H1 (cell line): ENCODE results near the gene FAM131C. TPM values are rescaled to one million over a fixed set of nuclear protein-coding genes. Genes with fewer than 3 reads are reported as not detected.
A peak's percentile ranks its signal among the peaks of the same experiment; 100 is the strongest.

ENCODE experiments used
- CTCF ChIA-PET: fragments of 300-600 bp; sonication (Branson Sonifier 250); formaldehyde crosslinking; loops from one replicate; lab custom pipeline; 2021; ENCODE audit not compliant: partially characterized antibody; lab: Charles Lee
- POLR2A ChIA-PET: fragments of 300-600 bp; sonication (Branson Sonifier 250); formaldehyde crosslinking; loops from one replicate; lab custom pipeline; 2021; ENCODE audit warnings: inconsistent platforms; ENCODE audit not compliant: partially characterized antibody; lab: Charles Lee
- DNase-seq, 2 experiments: peaks; one replicate each; pipeline versions ENCODE4 v3.0.0 to v3.0.0-alpha.2; 2010 to 2022; ENCODE audit warnings: low spot score in 2 of 2, low read depth in 1 of 2, mixed read lengths in 1 of 2
- FAIRE-seq: peaks from 2 replicates; lab custom pipeline; 2011; peaks lifted over from hg19 to GRCh38; lab: Jason Lieb, UNC
- H2AFZ ChIP-seq: 2 replicates; pipeline ENCODE4 v1.8.1; 2012; ENCODE audit warnings: low read length, inconsistent platforms
- H2AK5ac ChIP-seq: 2 replicates; pipeline ENCODE4 v1.6.1; 2013; ENCODE audit warnings: low read depth, low read length
- H2BK120ac ChIP-seq: replicated peaks from 2 replicates; pipeline ENCODE3; 2013; ENCODE audit warnings: low read depth, low read length, inconsistent platforms
- H2BK12ac ChIP-seq: 2 replicates; pipeline ENCODE4 v1.6.1; 2013; ENCODE audit warnings: low read depth, low read length
- H2BK15ac ChIP-seq: 2 replicates; pipeline ENCODE4 v1.6.1; 2013; ENCODE audit warnings: low read length
- H2BK20ac ChIP-seq: 2 replicates; pipeline ENCODE4 v1.6.1; 2013; ENCODE audit warnings: low read length
- H2BK5ac ChIP-seq: 2 replicates; pipeline ENCODE4 v1.6.1; 2013; ENCODE audit warnings: low read depth, low read length
- H3K14ac ChIP-seq: 2 replicates; pipeline ENCODE4 v1.6.1; 2013; ENCODE audit warnings: inconsistent platforms; ENCODE audit not compliant: insufficient read length
- H3K18ac ChIP-seq: 2 replicates; pipeline ENCODE4 v1.6.1; 2013; ENCODE audit warnings: low read length; ENCODE audit errors: extremely low read depth
- H3K23ac ChIP-seq: 2 replicates; pipeline ENCODE4 v1.6.1; 2013; ENCODE audit warnings: inconsistent platforms; ENCODE audit not compliant: insufficient read length
- H3K23me2 ChIP-seq: 2 replicates; pipeline ENCODE4 v1.6.1; 2013; ENCODE audit warnings: low read depth, low read length
- H3K27ac ChIP-seq: 2 replicates; pipeline ENCODE4 v1.6.1; 2011; ENCODE audit warnings: low read depth, low read length, inconsistent platforms
- H3K27me3 ChIP-seq, 4 experiments: replicated peaks in 1 of 4; 1 replicate in 1 of 4; 2 replicates in 3 of 4; pipeline versions ENCODE4 v1.6.1 to v1.8.1; 2011 to 2013; ENCODE audit warnings: low read length in 3 of 4, mild to moderate bottlenecking in 3 of 4, inconsistent platforms in 2 of 4, mixed read lengths in 2 of 4, moderate library complexity in 1 of 4; ENCODE audit not compliant: control insufficient read depth in 3 of 4, insufficient read depth in 3 of 4; ENCODE audit errors: extremely low read depth in 1 of 4
- H3K36me3 ChIP-seq, 4 experiments: 2 replicates each; pipeline versions ENCODE4 v1.6.1 to v1.8.1; 2011 to 2013; ENCODE audit warnings: mild to moderate bottlenecking in 4 of 4, low read length in 3 of 4, moderate library complexity in 2 of 4, control low read depth in 1 of 4, inconsistent platforms in 1 of 4; ENCODE audit not compliant: insufficient read depth in 4 of 4, control insufficient read depth in 2 of 4
- H3K4ac ChIP-seq: replicated peaks from 2 replicates; pipeline ENCODE3; 2013; ENCODE audit warnings: low read length, low read depth, mixed read lengths, inconsistent platforms; ENCODE audit not compliant: insufficient read length
- H3K4me1 ChIP-seq, 4 experiments: replicated peaks in 1 of 4; 1 replicate in 1 of 4; 2 replicates in 3 of 4; pipeline versions ENCODE4 v1.6.1 to v1.8.1; 2011 to 2013; ENCODE audit warnings: low read length in 3 of 4, inconsistent platforms in 2 of 4, mixed read lengths in 1 of 4; ENCODE audit not compliant: insufficient read depth in 4 of 4, control insufficient read depth in 3 of 4
- H3K4me2 ChIP-seq, 2 experiments: 2 replicates each; pipeline versions ENCODE4 v1.6.1 to v1.8.1; 2011 to 2013; ENCODE audit warnings: low read depth in 2 of 2, low read length in 2 of 2, control low read depth in 1 of 2, inconsistent platforms in 1 of 2, mild to moderate bottlenecking in 1 of 2; ENCODE audit not compliant: insufficient read depth in 1 of 2
- H3K4me3 ChIP-seq, 4 experiments: fragments of 200-600, 300-600 bp in 1 of 4; sonication (generic), shearing (Covaris generic), sonication (Bioruptor Twin) in 1 of 4; 2 replicates each; pipeline versions ENCODE4 v1.5.1 to v1.8.1; 2011 to 2016; ENCODE audit warnings: low read length in 4 of 4, low read depth in 3 of 4, control low read depth in 2 of 4, inconsistent platforms in 2 of 4, mild to moderate bottlenecking in 2 of 4, mixed read lengths in 1 of 4, moderate library complexity in 1 of 4; ENCODE audit not compliant: insufficient read depth in 2 of 4; ENCODE audit errors: extremely low read depth in 1 of 4
- H3K56ac ChIP-seq: replicated peaks from 2 replicates; pipeline ENCODE3; 2013; ENCODE audit warnings: low read depth, mild to moderate bottlenecking, mixed read lengths, low read length, inconsistent platforms; ENCODE audit not compliant: insufficient read length
- H3K79me1 ChIP-seq: 2 replicates; pipeline ENCODE4 v1.6.1; 2013; ENCODE audit warnings: low read depth, low read length, control low read depth
- H3K79me2 ChIP-seq, 2 experiments: 2 replicates each; pipeline versions ENCODE4 v1.6.1 to v1.8.1; 2012 to 2013; ENCODE audit warnings: low read length in 2 of 2, mild to moderate bottlenecking in 2 of 2, inconsistent platforms in 1 of 2; ENCODE audit not compliant: insufficient read depth in 2 of 2, control insufficient read depth in 1 of 2
- H3K9ac ChIP-seq, 4 experiments: replicated peaks in 1 of 4; 1 replicate in 1 of 4; 2 replicates in 3 of 4; pipeline versions ENCODE4 v1.6.1 to v1.8.1; 2011 to 2013; ENCODE audit warnings: low read depth in 3 of 4, low read length in 3 of 4, control low read depth in 2 of 4, mild to moderate bottlenecking in 2 of 4, moderate library complexity in 2 of 4, inconsistent platforms in 1 of 4; ENCODE audit errors: extremely low read depth in 1 of 4
- H3K9me3 ChIP-seq, 2 experiments: 2 replicates each; pipeline versions ENCODE4 v1.6.1 to v1.8.1; 2012 to 2013; ENCODE audit warnings: mild to moderate bottlenecking in 2 of 2, moderate library complexity in 2 of 2, control low read depth in 1 of 2, inconsistent platforms in 1 of 2, low read depth in 1 of 2, low read length in 1 of 2, mixed read lengths in 1 of 2; ENCODE audit not compliant: insufficient read depth in 2 of 2
- H4K20me1 ChIP-seq, 2 experiments: replicated peaks in 1 of 2; 2 replicates each; pipeline versions ENCODE3 to v1.8.1; 2011 to 2013; ENCODE audit warnings: inconsistent platforms in 2 of 2, low read length in 2 of 2, mild to moderate bottlenecking in 1 of 2; ENCODE audit not compliant: insufficient read depth in 2 of 2, control insufficient read depth in 1 of 2
- H4K5ac ChIP-seq: 2 replicates; pipeline ENCODE4 v1.6.1; 2013; ENCODE audit warnings: low read length, low read depth, mixed read lengths, inconsistent platforms; ENCODE audit not compliant: insufficient read length
- H4K8ac ChIP-seq: 2 replicates; pipeline ENCODE4 v1.8.0; 2013; ENCODE audit warnings: mild to moderate bottlenecking, moderate library complexity, low read length, inconsistent platforms; ENCODE audit not compliant: insufficient read depth; ENCODE audit errors: extremely low read depth
- H4K91ac ChIP-seq: replicated peaks from 2 replicates; pipeline ENCODE3; 2013; ENCODE audit warnings: low read length, mixed read lengths, inconsistent platforms; ENCODE audit not compliant: insufficient read length
- CEBPB ChIP-seq: IDR thresholded peaks from 2 replicates; pipeline ENCODE4 v1.6.1; 2012; ENCODE audit warnings: low read depth, low read length
- GABPA ChIP-seq: IDR thresholded peaks from 2 replicates; pipeline ENCODE4 v1.6.1; 2011; ENCODE audit warnings: mild to moderate bottlenecking, low read length, moderate library complexity, borderline replicate concordance; ENCODE audit not compliant: insufficient read depth
- KDM4A ChIP-seq: IDR thresholded peaks from one replicate; pipeline ENCODE4 v1.7.1; 2012; ENCODE audit warnings: low read depth, mild to moderate bottlenecking, moderate library complexity, low read length, inconsistent platforms; ENCODE audit not compliant: severe bottlenecking
- RAD21 ChIP-seq, 2 experiments: IDR thresholded peaks in 1 of 2; conservative IDR thresholded peaks in 1 of 2; 2 replicates each; pipeline ENCODE4 v1.6.1; 2011; ENCODE audit warnings: low read depth in 2 of 2, low read length in 2 of 2, improper control_type of control experiment in 1 of 2, inconsistent platforms in 1 of 2, mild to moderate bottlenecking in 1 of 2, moderate library complexity in 1 of 2
- SIN3A ChIP-seq, 2 experiments: IDR thresholded peaks in 1 of 2; conservative IDR thresholded peaks in 1 of 2; 2 replicates each; pipeline ENCODE4 v1.6.1; 2011 to 2012; ENCODE audit warnings: low read length in 2 of 2, improper control_type of control experiment in 1 of 2, low read depth in 1 of 2, mild to moderate bottlenecking in 1 of 2
- SRF ChIP-seq: IDR thresholded peaks from 2 replicates; pipeline ENCODE4 v1.6.1; 2011; ENCODE audit warnings: mild to moderate bottlenecking, low read depth, low read length, moderate library complexity
- TAF1 ChIP-seq: IDR thresholded peaks from 2 replicates; pipeline ENCODE4 v1.6.1; 2011; ENCODE audit warnings: mild to moderate bottlenecking, low read depth, low read length
- TEAD4 ChIP-seq: IDR thresholded peaks from 2 replicates; pipeline ENCODE4 v1.6.1; 2012; ENCODE audit warnings: low read depth, low read length, inconsistent platforms, mixed read lengths
- WGBS, 2 experiments: shearing (Covaris generic) in 1 of 2; methylation state at CpG; one replicate each; pipeline versions ENCODE4 v1.1.6 to v1.1.7; 2013 to 2015; ENCODE audit warnings: low lambda C conversion rate in 2 of 2, mixed read lengths in 2 of 2, inconsistent platforms in 1 of 2, low coverage in 1 of 2, missing lambda C conversion rate in 1 of 2; ENCODE audit not compliant: insufficient replicate concordance in 2 of 2, insufficient coverage in 1 of 2, insufficient read length in 1 of 2; ENCODE audit errors: extremely low coverage in 1 of 2, missing lambda C conversion rate in 1 of 2; 5-methylcytosine and 5-hydroxymethylcytosine counted together
- polyA plus RNA-seq, 7 experiments: library from polyadenylated mRNA; depleted of rRNA in 3 of 7; stranded (reverse) in 5 of 7; unstranded in 2 of 7; fragments of >200 nt in 5 of 7; fragments of 200-250 nt in 2 of 7; gene quantifications; 1 replicate in 5 of 7; 2 replicates in 1 of 7; 4 replicates in 1 of 7; pipeline versions ENCODE4 v1.2.1 to v1.2.3, GENCODE V29; 2011 to 2013; ENCODE audit warnings: missing spikeins in 2 of 7, mixed read lengths in 2 of 7
- total RNA-seq: library from RNA; stranded (reverse); fragmentation: NEBNext Ultra II Directional; extraction: Animal tissue kit (Norgen Biotek cat#: 25700); gene quantifications from 2 replicates; pipeline ENCODE4 v1.2.1, GENCODE V29; 2021
- TF ChIP-seq, protein P1 (sequence below): IDR thresholded peaks from 2 replicates; pipeline ENCODE4 v1.6.1; 2011; ENCODE audit warnings: low read length, improper control_type of control experiment

Gene FAM131C
- total and polyA plus RNA-seq, 2 of the 8 experiments (the other 6 are each of a cell fraction or from before 2014, with no cell fraction given): 0.73 to 0.78 TPM

DNA sequence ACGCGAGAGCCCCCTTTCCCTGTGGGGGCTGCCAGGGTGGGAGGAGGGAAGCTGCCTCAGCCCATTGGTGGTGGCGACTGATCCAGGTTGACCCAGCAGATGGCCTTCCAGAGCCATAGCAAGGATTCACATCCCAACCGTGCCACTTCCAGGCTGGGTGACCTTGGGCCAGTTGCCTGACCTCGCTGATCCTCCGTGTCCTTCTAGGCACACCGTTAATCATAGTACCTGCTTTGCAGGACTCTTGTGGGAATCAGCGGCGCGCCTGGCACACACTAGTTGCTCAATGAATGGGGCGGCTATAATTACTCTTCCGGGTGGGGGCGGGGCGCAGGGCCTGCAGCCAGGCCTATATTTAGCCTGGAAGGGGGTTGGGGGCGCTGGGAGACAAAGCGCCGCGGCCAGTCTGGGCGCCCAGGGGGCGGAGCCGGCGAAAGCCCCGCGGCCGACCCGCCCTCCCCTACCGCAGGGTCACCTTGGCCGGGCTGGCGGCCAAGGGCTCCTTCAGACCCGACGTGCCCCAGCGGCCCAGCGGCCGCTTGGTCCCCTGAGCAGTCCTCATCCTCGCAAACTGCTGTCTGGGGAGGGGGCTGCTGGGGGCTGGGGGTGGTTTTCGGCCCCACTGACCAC, 60.7 kb downstream of the FAM131C start:
- no peak for FAIRE-seq
- peak overlapping the region; percentile 74 for H3K27ac ChIP-seq
- POLR2A ChIA-PET: interaction anchor here (0.8 to 2.7 kb wide), 11 partner anchors 9 to 86 kb away, joined by 3 to 13 read pairs (median 3); partner anchors contain the start of genes CLCNKA, SRARP and ZBTB17
- peak; percentile 42 to 56 for TF ChIP-seq RAD21 (IDR thresholded peaks at IDR 0.05 in 1 of 2, conservative IDR thresholded peaks at IDR 0.05 in 1 of 2; ENCODE audit: low read depth in 2 of 2, low read length in 2 of 2)
- TF ChIP-seq TAF1: 0 out of 2 replicates have a peak, but pooled peaks have one; percentile 71
- peak; percentile 50; the same call in 1 of the 2 replicates for TF ChIP-seq SRF
- TF ChIP-seq, protein P1, sequence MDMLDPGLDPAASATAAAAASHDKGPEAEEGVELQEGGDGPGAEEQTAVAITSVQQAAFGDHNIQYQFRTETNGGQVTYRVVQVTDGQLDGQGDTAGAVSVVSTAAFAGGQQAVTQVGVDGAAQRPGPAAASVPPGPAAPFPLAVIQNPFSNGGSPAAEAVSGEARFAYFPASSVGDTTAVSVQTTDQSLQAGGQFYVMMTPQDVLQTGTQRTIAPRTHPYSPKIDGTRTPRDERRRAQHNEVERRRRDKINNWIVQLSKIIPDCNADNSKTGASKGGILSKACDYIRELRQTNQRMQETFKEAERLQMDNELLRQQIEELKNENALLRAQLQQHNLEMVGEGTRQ: no peak
- no peak for TF ChIP-seq TEAD4
- peak; percentile 51 for TF ChIP-seq CEBPB
- TF ChIP-seq KDM4A: no peak
- TF ChIP-seq SIN3A (conservative IDR thresholded peaks at IDR 0.05 in 1 of 2, IDR thresholded peaks at IDR 0.05 in 1 of 2; ENCODE audit: low read depth in 1 of 2, low read length in 2 of 2): 0 out of 4 replicates have a peak, but pooled peaks of 1 of the 2 experiments have one; percentile 6
- no peak for TF ChIP-seq GABPA

More for the DNA sequence above, 60.7 kb downstream of the FAM131C start:
- H4K91ac ChIP-seq: peak overlapping the region; percentile 91
- H3K18ac ChIP-seq: peak overlapping the region; percentile 84
- no peaks in the 10 kb centered on the region; a peak in 1 of 7 replicates for H3K27me3 ChIP-seq
- no peaks in the 10 kb centered on the region; the same call in 1 of the 2 replicates for H3K23me2 ChIP-seq
- CTCF ChIA-PET: interaction anchor here (0.9 to 8.9 kb wide), 13 partner anchors 8 to 221 kb away, joined by 3 to 74 read pairs (median 4); partner anchors contain the start of genes CLCNKA, FAM131C and HSPB7
- peak overlapping the region; percentile 95; the same call in 1 of the 2 replicates for H2BK5ac ChIP-seq
- H2BK120ac ChIP-seq: peak overlapping the region; percentile 21
- DNase-seq: peak; percentile 64 to 87
- H3K79me1 ChIP-seq: no peaks in the 10 kb centered on the region
- H3K56ac ChIP-seq: peak overlapping the region; percentile 32
- no peaks in the 10 kb centered on the region for H4K20me1 ChIP-seq
- no peak overlapping the region for H3K14ac ChIP-seq
- H3K4ac ChIP-seq: no peak overlapping the region
- H2AK5ac ChIP-seq: no peak overlapping the region
- no peaks in the 10 kb centered on the region for H3K36me3 ChIP-seq
- peak overlapping the region; percentile 95 for H2BK12ac ChIP-seq
- peaks cover 5 to 30% (median 22%) of the 10 kb centered on the region in 4 experiments for H3K4me1 ChIP-seq
- H3K23ac ChIP-seq: no peak overlapping the region
- peak overlapping the region; percentile 75; the same call in 1 of the 2 replicates for H2BK15ac ChIP-seq
- peak overlapping the region; percentile 54 for H4K8ac ChIP-seq
- peak overlapping the region in 2 of 4 experiments; percentile 48 to 51; a peak in 3 of 7 replicates for H3K9ac ChIP-seq
- WGBS, 2 experiments: 8% methylated on average over 22 of the region's 36 CpGs; no CpG with 5 or more reads in 1 of the 2 experiments
- no peak overlapping the region for H2BK20ac ChIP-seq
- H3K4me2 ChIP-seq: peak overlapping the region; percentile 45 to 66
- H4K5ac ChIP-seq: peak overlapping the region; percentile 55
- H3K79me2 ChIP-seq: no peaks in the 10 kb centered on the region
- no peaks in the 10 kb centered on the region for H3K9me3 ChIP-seq
- H3K4me3 ChIP-seq: peak overlapping the region; percentile 20 to 64 (median 31); a peak in 6 of 8 replicates
- H2AFZ ChIP-seq: no peak overlapping the region
